GM04503 (cell line): ENCODE measurements around the gene MEF2C.
"Not testable (repeated sequence)": the region's sequence is repeated elsewhere in the genome, so short reads cannot be mapped to it uniquely, and the experiment has no call there.

Source experiments
- DNase-seq: peaks from one replicate; pipeline ENCODE4 v3.0.0-alpha.2; 2012; ENCODE audit warnings: low read depth

The MEF2C gene

DNA sequence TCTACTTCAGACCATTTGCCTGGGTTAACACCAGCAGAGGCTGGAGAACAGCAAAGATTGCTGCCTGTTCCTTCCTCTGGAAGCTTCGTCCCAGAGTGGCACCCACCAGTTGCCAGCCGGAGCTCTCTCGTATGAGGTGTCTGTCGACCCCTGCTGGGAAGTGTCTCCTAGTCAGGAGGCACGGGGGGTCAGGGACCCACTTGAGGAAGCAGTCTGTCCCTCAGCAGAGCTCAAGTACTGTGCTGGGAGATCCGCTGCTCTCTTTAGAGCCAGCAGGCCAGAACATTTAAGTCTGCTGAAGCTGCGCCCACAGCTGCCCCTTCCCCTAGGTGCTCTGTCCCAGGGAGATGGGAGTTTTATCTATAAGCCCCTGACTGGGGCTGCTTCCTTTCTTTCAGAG is 84.1 kb downstream of the MEF2C start:
- DNase-seq = not testable (repeated sequence)

DNA sequence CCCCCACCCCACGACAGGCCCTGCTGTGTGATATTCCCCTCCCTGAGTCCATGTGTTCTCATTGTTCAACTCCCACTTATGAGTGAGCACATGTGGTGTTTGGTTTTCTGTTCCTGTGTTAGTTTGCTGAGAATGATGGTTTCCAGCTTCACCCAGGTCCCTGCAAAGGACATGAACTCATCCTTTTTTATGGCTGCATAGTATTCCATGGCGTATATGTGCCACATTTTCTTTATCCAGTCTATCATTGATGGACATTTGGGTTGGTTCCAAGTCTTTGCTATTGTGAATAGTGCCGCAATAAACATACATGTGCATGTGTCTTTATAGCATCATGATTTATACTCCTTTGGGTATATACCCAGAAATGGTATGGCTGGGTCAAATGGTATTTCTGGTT is 89.2 kb downstream of the MEF2C start:
- not testable (repeated sequence) for DNase-seq

GRCh38 chr5:88792144-88792840 is 90.7 kb downstream of the MEF2C start:
- DNase-seq = no peak

DNA sequence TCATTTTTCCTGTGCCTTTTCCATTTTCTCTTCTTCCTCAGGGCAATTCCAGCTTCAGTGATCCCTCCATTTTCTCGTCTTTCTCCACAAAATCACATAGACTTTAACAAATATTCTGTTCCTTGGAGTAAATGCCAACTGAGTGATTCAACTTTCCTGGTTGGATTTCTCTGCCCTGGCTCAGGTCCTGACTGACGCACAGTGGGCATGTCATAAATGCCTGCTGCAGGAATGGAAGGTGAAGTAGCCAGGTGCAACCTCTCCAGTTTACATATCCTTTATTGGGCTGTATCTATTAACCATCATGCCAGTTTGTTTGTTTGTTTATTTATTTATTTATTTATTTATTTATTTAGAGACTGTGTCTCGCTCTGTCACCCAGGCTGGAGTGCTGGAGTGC is 95.1 kb downstream of the MEF2C start:
- DNase-seq = no peak

DNA sequence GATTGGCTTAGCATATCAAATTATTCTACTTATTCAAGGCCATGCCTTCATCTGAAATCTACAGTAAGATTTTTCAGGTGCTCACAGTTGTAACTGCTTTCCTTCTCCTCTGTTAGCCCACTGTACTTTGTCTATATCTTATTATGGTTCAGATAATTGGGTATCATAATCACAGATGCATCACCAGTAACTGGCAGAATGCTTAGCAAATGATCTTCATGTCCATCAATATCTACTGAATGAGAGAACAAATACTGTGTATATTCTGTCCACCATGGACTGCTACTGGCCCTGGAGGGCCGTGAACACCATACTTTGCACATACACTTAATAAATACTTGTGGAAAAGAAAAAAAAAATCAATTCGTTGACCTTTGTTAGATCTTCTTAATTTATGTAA is 96.2 kb downstream of the MEF2C start:
- DNase-seq = no peak

DNA sequence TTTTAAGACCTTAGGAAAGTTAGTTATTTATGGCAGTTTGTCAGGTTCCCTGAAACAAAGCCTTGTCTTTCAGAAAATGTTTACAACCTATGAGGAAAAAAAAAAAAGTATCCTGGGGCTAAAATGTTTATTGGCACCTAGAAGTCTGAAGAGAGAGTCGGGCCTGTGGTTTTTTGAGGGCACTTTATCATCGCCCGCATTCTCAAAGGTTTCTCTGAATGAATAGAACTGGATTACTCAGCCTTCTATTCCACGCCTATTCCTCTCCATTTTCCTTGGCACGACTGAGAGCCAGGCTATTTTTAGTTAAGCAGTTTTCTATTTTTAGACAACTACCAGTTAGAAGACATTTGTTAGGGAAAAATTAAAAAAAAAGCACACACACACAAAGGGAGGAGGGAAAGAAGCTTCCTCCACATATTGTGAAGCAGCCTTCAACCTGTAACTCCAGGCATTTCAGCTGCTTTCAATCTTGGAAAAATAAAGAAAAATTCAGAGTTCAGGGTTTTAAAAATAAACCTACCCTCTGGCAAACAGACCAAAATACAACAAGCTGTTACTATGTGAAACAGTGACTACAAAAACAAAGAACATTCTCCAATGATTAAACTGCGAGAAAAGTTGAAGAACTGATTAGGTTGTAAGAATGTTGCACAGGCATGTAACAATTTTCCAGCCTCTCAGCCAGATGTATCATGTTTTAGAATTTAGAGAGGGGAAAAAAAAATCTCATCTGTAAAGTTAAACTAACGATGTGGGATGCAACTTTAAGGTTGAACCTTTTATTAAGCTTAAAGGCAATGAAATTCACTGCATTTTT is 97.0 kb downstream of the MEF2C start:
- DNase-seq = peak; percentile 93

DNA sequence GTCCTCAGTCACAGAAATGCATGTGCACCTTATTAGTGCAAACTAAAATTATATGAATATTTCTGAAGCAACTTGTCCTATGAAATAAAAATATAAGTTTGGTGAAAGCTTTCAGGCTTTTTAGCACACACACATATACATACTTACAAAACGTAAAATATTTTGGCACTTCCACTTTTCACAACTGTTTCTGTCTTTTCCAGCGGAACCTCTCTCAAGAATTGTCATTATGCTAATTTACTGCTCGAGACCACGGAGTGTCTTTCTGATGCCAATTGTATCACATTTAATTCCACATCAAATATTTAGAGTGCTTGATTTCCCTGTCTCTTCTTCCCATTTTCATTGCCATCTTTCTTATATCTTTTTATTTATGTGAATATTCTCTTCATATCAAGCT is 100.4 kb downstream of the MEF2C start:
- DNase-seq = no peak

DNA sequence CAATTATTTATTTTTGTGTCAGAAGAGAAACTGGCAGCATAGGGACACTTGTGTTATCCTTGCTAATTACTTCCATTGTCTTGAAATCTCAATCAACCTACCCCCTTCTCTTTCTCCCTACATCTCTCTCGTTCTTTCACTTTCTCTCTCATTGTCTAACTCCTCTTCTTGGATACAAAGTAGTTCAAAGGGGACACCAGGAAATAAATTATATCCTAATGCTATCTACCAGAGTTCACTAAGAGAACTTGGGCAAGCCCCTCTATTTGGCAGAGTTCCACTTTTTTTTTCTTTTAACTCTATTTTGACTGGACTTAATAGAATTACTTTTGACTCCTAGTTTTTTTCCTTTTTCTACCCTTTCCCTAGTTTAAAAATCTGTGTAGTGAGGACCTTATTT is 102.2 kb downstream of the MEF2C start:
- DNase-seq = no peak

DNA sequence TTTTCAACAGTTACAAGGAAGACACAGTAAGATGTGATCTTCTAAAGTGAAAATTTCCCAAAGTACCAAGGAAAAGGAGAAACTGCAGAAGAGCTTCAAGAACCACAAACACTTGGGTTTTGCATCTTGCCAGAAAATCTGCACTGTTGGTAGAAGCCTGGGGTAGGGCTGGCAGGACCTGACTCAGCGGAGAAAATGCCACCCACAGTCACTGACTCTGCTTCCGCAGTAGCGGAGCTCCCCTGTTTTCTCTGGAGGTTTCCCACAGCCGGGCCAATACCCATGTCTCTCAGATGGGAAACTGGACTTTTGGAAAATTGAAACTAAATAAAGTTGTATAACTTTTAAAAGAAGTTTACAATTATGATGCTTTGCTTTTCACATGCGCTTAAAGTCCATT is 104.2 kb downstream of the MEF2C start:
- no peak for DNase-seq

GRCh38 chr5:88776692-88777091 is 106.3 kb downstream of the MEF2C start:
- DNase-seq = no peak

- DNase-seq = no peak
Measured at GRCh38 chr5:88772831-88773230, 110.2 kb downstream of the MEF2C start.

DNA sequence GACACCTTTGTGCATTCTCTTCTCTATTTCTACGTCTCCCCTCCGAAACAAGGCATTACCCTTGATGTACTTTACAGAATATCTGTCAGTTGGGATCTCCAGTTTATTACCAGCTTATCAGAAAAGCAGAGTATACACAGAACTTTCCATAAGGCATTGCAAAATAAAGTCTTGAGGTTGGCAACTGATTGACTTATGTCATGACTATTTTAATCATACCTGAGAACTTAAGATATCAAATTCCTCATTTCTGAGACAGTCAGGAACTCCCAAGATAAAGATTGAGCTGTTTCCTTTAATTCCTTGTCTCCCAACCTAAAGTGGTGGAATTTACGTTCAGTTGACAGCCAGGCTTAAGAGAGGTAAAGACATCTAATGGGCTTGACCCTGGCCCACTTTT is 110.9 kb downstream of the MEF2C start:
- DNase-seq = no peak

- DNase-seq = no peak
Measured at GRCh38 chr5:88770276-88771257, 112.4 kb downstream of the MEF2C start.

GRCh38 chr5:88769165-88769564 is 113.8 kb downstream of the MEF2C start:
- peak; percentile 72 for DNase-seq

DNA sequence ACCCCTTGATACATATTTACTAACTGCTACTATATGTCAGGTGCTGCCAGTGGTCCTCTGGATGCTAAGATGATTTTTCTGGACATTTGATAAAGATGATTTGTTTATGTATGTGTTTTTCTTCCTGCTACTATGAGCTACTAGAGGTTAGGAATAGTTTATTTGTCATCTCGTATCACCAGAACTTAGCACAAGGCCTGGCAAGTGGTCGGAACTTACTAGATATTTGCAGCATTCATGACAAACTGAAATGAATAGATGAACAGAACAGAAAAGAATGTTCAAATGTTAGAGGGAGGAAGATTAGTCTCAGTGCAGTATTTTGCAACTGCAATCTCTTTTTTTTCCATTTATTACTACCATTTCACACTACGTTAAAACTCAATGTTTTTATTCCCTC is 114.6 kb downstream of the MEF2C start:
- DNase-seq = no peak

- no peak for DNase-seq
Measured at GRCh38 chr5:88765798-88766197, 117.2 kb downstream of the MEF2C start.

GRCh38 chr5:88765171-88765570 is 117.8 kb downstream of the MEF2C start:
- no peak for DNase-seq

GRCh38 chr5:88761939-88762338 is 121.0 kb downstream of the MEF2C start:
- no peak for DNase-seq

- DNase-seq = no peak
Measured at GRCh38 chr5:88761269-88761850, 121.6 kb downstream of the MEF2C start.

GRCh38 chr5:88760527-88760926 is 122.5 kb downstream of the MEF2C start:
- no peak for DNase-seq

GRCh38 chr5:88758591-88758990 is 124.4 kb downstream of the MEF2C start:
- no peak for DNase-seq

- DNase-seq = no peak
Measured at GRCh38 chr5:88758184-88758583, 124.8 kb downstream of the MEF2C start.
